Suprapubic skin (tissue), 4 donors: Measurements from ENCODE around the gene ITPR2.

Source experiments
- POLR2A ChIP-seq, 2 donors: fragments of 450-650 bp; IDR thresholded peaks; one replicate each; pipeline ENCODE4 v1.6.1; 2017; ENCODE audit warnings: antibody characterized with exemption in 2 of 2, mild to moderate bottlenecking in 2 of 2, moderate library complexity in 2 of 2
- POLR2AphosphoS5 ChIP-seq, 3 donors: sonication (generic); formaldehyde crosslinking; IDR thresholded peaks; one replicate each; pipeline ENCODE4 v1.6.1; 2017; ENCODE audit warnings: antibody characterized with exemption in 3 of 3
- TF ChIP-seq, protein P1 (sequence below), 2 donors: fragments of 200-600 bp in 1 of 2; fragments of 450-650 bp in 1 of 2; sonication (generic) in 1 of 2; IDR thresholded peaks; one replicate each; pipeline ENCODE4 v1.5.1; 2016 to 2019; ENCODE audit warnings: antibody characterized with exemption in 2 of 2, mild to moderate bottlenecking in 1 of 2, moderate library complexity in 1 of 2

DNA sequence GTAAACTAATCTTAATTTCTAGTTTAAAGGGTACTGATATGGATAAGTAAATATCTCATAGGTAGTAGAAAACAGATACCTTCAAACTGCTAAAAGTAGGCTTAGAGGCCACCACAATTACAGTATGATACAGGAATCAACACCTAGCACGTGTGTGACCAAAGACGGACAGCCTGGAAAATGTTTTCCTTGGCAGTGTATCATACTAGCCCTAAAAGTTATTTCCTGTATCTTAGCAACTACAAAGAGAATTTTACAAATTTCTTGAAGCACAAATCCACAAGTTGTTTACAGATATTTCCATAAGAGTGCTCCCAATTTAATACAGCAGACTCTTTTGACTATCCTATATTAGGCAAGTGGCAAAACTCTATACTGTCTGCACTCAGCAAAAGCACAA, 106.0 kb downstream of the ITPR2 start:
- TF ChIP-seq, protein P1, sequence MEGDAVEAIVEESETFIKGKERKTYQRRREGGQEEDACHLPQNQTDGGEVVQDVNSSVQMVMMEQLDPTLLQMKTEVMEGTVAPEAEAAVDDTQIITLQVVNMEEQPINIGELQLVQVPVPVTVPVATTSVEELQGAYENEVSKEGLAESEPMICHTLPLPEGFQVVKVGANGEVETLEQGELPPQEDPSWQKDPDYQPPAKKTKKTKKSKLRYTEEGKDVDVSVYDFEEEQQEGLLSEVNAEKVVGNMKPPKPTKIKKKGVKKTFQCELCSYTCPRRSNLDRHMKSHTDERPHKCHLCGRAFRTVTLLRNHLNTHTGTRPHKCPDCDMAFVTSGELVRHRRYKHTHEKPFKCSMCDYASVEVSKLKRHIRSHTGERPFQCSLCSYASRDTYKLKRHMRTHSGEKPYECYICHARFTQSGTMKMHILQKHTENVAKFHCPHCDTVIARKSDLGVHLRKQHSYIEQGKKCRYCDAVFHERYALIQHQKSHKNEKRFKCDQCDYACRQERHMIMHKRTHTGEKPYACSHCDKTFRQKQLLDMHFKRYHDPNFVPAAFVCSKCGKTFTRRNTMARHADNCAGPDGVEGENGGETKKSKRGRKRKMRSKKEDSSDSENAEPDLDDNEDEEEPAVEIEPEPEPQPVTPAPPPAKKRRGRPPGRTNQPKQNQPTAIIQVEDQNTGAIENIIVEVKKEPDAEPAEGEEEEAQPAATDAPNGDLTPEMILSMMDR (IDR thresholded peaks at IDR 0.05) = no peak
- TF ChIP-seq POLR2A (IDR thresholded peaks at IDR 0.05) (no peak), POLR2AphosphoS5 (IDR thresholded peaks at IDR 0.05) (no peak)
